ENCODE measurements around the gene TMEM238. TPM values are rescaled to one million over a fixed set of nuclear protein-coding genes. Genes with fewer than 3 reads are reported as not detected.

The TMEM238 gene, protein sequence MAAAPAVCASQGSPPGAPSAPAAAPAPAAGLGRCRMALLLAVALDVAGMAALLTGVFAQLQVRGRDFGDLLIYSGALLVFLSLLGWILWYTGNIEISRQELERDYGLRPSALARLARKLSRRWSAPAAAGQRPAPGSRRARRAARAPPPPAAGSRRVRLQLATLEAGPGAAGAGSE
- 1.5 and 3.3 TPM in 2 replicates for total RNA-seq

DNA sequence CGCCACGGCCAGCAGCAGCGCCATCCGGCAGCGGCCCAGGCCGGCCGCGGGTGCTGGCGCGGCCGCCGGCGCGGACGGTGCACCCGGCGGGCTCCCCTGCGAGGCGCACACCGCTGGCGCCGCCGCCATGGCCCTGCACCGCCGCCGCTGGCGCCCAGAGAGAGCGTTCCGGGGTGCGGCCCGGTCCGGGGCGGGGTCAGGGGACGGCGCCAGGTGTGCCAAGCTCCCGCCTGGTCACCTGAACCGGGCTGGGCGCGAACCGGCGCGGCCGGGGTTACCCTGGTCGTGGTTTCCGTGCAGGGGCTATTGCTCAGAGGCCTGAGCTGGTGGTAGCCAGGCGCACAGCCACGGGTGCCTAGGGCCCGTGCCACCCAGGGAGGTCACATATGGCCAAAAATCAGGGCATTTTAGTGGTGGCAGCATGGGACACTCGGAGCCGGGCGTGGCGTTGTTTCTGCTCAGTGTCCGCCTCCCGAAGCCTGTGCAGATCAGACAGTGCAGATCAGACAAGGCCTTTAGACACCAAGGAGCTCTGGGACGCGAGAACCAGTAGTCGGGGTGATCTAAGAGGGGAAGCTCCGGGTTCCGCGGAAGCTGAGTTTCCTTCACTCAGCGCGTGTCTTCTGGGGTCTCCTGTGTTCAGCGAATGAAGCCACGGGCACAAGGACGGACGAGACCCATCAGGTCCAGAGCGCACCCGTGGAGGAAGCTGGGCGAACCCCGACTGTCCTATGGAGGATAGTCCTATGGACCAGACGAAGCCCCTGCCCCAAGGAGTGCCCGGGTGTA is at the start of gene TMEM238:
Gene TMEM238, minus strand, starts transcription at position 162 of the 789 bp plus-strand sequence. Its CDS starts 33 bp downstream, at position 129.

DNA sequence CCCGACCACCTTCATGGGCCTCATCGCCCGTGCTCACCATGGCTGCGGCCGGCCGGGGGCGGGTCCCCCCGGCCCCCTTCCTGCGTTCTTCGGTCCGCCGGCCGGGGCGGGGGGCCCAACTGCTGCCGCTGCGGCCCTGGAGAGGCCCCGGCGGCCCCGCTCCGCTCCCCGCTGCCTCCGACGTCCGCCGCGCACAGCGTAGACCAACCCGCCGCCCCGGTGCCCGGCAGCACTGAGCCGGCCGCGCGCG is 23.4 kb upstream of the TMEM238 start, which contains the start of gene UBE2S:
Gene UBE2S, minus strand, starts transcription at position 239 of the 250 bp plus-strand sequence. Its CDS starts 199 bp downstream, at position 40.

DNA sequence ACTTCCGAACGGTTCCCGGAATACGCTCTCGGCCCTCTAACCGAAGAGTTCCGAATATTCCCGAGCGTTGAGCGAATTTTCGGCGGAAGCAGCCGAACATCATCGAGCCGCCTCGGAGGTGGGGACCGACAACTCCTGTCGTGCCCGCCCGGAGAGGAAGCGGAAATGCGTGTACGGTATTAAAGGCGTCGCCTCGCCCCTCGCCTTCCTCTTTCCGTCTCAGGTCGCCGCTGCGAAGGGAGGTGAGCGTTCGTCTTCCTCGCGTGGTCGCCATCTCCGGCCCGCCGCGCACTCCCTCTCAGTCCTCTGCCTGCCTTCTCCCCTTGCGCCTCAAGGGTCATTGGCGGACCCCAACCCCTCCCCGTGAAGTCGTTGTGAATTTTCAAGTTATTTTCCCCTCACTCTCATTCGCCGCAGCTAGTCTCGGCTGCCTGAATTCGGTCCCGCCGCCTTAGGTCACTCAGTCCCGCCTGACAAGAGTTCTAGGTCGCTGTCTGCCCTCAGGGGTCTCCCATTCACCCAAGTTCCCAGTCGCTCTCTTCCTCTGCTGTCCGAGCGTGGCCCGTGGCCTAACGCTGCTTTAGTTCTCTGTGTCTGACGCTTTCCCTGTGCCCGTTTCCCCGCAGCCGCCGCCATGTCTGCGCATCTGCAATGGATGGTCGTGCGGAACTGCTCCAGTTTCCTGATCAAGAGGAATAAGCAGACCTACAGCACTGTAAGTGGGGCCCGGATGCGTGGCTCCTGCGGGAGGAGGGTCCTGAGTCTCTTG is 1.8 kb upstream of the TMEM238 start, which contains the start of gene RPL28:
Gene RPL28, plus strand, starts transcription at position 209 of the 769 bp plus-strand sequence. Its CDS starts 426 bp downstream, at position 635.

DNA sequence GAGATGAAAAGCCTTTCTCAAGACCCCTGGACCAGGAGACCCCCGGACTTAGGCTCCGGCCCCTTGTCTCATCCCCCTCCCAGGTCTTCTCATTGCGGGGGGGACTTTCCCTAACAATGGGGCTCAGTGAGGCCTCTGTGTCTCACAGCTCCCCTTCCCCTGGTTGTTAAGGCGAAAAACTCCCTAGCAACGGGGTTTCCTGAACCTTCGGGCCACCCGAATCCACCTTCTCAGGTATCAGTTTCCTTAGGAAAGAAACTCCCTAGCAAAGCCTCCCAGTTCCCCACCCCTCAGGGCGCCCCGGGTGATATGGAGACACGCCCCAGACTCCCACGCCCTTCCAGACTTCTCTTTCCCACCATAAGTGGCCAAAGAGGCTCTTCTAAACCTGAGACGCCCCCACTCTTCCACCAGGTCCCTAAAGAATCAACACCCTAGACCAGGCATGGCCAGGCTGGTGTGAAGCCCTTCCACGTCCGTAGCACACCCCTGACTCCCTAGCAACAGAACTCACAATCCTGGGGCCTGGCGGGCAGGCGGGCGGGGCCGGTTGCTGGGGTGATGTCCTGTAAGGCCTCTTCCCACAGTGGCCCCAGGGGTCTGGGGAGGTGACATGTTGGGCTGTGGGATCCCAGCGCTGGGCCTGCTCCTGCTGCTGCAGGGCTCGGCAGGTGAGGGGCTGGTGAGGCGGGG is 7.7 kb downstream of the TMEM238 start, which contains the start of gene TMEM190:
Gene TMEM190, plus strand, starts transcription at position 586 of the 693 bp plus-strand sequence. Its CDS starts 28 bp downstream, at position 614.

DNA sequence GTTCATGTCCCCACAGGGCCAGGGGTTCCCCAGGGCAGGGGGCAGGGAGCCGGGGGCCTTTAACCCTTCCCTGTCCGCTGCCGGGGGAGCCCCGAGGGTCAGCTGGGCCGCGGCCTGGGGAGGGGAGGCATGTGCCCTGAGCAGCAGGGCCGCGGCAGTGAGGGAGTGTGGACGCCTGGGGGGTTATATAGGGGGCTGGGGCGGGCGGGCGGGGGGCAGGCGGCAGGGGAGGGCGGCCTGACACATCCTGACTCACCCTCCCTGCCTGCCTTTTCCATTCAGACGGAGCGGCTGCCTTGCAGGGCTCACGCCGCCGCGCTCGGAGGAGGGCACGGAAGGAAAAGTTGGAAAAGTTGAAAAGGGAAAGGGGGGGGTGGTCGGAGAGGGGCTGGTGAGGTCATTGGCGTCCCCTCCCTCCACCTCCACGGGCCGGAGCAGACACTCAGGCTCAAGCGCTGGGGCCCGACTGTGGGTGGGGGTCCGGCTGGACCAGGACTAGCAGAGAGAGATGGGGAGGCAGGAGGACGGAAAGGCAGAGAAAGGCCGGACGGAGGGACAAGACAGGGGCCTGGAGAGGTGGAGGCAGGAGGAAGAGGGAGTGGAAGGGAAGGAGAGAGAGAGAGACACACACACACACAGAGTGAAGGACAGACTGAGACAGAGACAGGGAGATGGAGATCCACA is 13.6 kb downstream of the TMEM238 start, which contains the start of gene IL11:
Gene IL11, minus strand, starts transcription at position 159 of the 684 bp plus-strand sequence. Its CDS starts 153 bp downstream, at position 6.

DNA sequence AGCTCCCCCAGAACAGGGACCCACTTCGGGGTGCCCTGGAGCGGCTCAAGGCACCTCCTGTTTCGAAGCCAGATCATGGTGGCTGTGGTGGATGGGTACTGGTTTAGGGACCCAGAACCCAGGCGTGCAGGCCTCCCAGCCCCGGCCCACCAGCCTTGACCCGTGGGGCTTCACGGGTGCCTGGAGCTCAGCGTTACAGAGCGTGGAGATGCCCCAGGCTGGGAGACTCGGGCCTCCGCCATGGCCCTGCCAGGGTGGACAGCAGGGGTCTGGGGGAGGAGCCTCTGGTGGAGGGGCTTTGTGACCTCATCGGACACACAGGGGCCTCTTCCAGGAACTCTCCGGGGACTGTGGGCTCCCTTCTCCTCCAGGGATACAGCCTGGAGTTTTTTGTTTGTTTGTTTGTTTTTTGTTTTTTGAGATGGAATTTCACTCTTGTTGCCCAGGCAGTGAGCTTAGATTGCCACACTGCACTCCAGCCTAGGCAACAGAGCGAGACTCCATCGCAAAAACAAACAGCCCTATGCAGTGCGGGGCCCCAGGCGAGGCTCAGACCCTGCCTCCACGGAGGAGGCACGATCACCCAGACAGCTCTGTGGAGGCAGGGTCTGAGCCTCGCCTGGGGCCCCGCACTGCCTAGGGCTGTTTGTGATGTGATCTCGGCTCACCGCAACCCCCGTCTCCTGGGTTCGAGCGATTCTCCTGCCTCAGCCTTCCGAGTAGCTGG is 20.9 kb downstream of the TMEM238 start, which contains the start of gene GARIN5B:
Gene GARIN5B, minus strand, starts transcription at position 271 of the 727 bp plus-strand sequence. Its CDS starts 194 bp downstream, at position 77.

DNA sequence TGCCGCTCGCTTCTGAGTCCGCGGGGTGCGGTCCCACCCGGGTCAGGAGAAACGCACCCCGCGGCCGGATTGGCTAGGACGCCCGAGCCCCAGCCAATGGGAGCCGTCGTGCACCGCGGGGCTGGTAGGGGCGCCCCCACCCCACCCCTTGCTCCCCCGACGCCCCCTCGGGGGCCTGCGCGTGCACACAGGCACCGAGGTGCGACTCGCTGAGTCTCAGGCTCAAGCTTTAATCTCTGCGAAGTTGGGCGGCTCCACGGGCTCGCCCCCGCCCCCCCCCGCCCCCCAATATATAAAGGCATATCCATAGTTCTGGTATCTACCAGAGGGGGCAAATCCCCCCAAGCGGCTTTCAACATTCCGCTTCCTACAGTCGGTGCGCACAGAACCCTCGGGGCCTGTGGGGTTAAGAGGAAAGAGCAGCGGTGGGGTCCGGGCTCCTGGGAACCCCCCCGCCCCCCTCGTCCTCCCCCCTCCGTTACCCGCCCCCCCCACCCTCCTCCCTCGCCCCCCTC is 29.3 kb downstream of the TMEM238 start, which contains the start of gene COX6B2:
Gene COX6B2, minus strand, starts transcription at position 22 of the 515 bp plus-strand sequence. CDS start 198 bp downstream, outside the sequence.

DNA sequence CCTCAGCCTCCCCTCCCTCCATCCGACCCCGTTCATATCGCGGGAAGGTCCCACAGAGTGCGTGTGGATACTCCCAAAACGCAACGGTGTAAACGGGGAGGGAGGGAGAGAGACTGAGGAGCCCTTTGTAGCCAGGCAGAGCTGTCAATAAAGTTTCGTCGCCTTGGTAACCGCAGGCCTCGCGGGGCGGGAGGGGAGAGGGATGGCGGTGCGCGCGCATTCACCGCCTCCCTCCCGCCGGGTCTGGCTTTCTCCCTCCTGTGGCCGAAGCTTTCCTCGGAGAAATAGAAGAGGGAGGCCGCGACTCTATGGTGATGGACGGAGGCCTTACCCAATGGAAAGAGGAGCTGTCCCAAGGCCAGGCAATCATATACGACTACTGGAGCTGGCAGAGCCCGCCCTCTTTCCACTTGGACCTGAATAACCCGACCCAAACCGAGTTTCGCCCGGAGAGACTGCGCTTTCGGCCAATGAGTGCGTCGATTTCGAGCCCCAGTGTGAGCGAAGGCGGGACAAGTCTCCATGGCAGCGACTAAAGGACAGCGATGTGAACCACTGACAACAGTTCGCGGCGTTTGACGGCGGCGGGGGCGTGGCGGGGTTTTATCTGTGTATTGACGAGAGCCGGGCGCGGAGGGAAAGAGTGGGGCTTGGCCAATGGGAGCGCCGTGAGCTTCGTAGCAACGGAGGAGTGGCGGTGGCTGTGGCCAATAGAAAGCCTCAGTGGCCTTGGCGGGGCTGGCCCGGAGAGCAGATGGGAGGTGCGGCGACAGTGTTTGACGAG is 44.8 kb downstream of the TMEM238 start, which contains the start of gene KMT5C:
Gene KMT5C, plus strand, starts transcription at position 772 of the 784 bp plus-strand sequence. CDS start 2,061 bp downstream, outside the sequence.

Other genes starting within 250 kb of the TMEM238 start
- gene TNNT1, start 235.1 kb downstream of the TMEM238 start, total RNA-seq, result 0.65 and 5.2 TPM in 2 replicates
- gene TNNI3, start 226.6 kb downstream of the TMEM238 start, total RNA-seq, result 1.9 TPM in 1 of 2 replicates, not detected in the other
- 0.65 and 6.7 TPM in 2 replicates for gene DNAAF3, start 217.7 kb downstream of the TMEM238 start, total RNA-seq
- gene SYT5, start 204.0 kb downstream of the TMEM238 start, total RNA-seq, result 0.38 TPM in 1 of 2 replicates, not detected in the other
- 0.81 and 3.7 TPM in 2 replicates for gene PTPRH, start 174.8 kb downstream of the TMEM238 start, total RNA-seq
- 2.4 TPM in 2 replicates for gene TMEM86B, start 155.5 kb downstream of the TMEM238 start, total RNA-seq
- gene PPP6R1, start 125.3 kb downstream of the TMEM238 start, total RNA-seq, result 56.5 and 70.4 TPM in 2 replicates
- 45.9 and 63.2 TPM in 2 replicates for gene HSPBP1, start 104.2 kb downstream of the TMEM238 start, total RNA-seq
- gene BRSK1, start 100.3 kb downstream of the TMEM238 start, total RNA-seq, result 5.7 and 7.8 TPM in 2 replicates
- gene TMEM150B, start 59.0 kb downstream of the TMEM238 start, total RNA-seq, result not detected in 2 replicates
- 9.9 and 14.8 TPM in 2 replicates for gene KMT5C, start 44.4 kb downstream of the TMEM238 start, total RNA-seq
- gene COX6B2, start 29.6 kb downstream of the TMEM238 start, total RNA-seq, result 1.0 TPM in 1 of 2 replicates, not detected in the other
- gene GARIN5B, start 21.0 kb downstream of the TMEM238 start, total RNA-seq, result 0.13 TPM in 1 of 2 replicates, not detected in the other
- 3.3 and 25.3 TPM in 2 replicates for gene IL11, start 13.8 kb downstream of the TMEM238 start, total RNA-seq
- 1.8 TPM in 1 of 2 replicates, not detected in the other for gene TMEM190, start 7.5 kb downstream of the TMEM238 start, total RNA-seq
- gene RPL28, start 1.6 kb upstream of the TMEM238 start, total RNA-seq, result 446 and 474 TPM in 2 replicates
- 61.7 and 400 TPM in 2 replicates for gene UBE2S, start 23.5 kb upstream of the TMEM238 start, total RNA-seq
- under 0.01 TPM in 1 of 2 replicates, not detected in the other for gene SHISA7, start 59.0 kb upstream of the TMEM238 start, total RNA-seq
- gene ISOC2, start 77.3 kb upstream of the TMEM238 start, total RNA-seq, result 102 and 133 TPM in 2 replicates
- gene C19orf85, start 80.5 kb upstream of the TMEM238 start, total RNA-seq, result not detected in 2 replicates
- 8.8 and 19.0 TPM in 2 replicates for gene ZNF628, start 92.3 kb upstream of the TMEM238 start, total RNA-seq
- gene NAT14, start 100.9 kb upstream of the TMEM238 start, total RNA-seq, result 27.2 and 76.3 TPM in 2 replicates
- 0.81 and 34.0 TPM in 2 replicates for gene SSC5D, start 104.1 kb upstream of the TMEM238 start, total RNA-seq
- gene SBK2, start 152.8 kb upstream of the TMEM238 start, total RNA-seq, result 2.4 and 7.9 TPM in 2 replicates
- 0.13 and 0.16 TPM in 2 replicates for gene SBK3, start 161.3 kb upstream of the TMEM238 start, total RNA-seq
- gene ZNF579, start 196.6 kb upstream of the TMEM238 start, total RNA-seq, result 10.8 and 25.7 TPM in 2 replicates
- 6.0 and 8.5 TPM in 2 replicates for gene FIZ1, start 215.2 kb upstream of the TMEM238 start, total RNA-seq
- 18.4 and 25.5 TPM in 2 replicates for gene ZNF524, start 216.0 kb upstream of the TMEM238 start, total RNA-seq
- gene ZNF865, start 221.4 kb upstream of the TMEM238 start, total RNA-seq, result 4.6 and 12.7 TPM in 2 replicates
- gene ZNF784, start 240.3 kb upstream of the TMEM238 start, total RNA-seq, result 3.7 and 6.7 TPM in 2 replicates

Measured in mesangial cell (primary cell).